HepG2 (cell line): Measurements from ENCODE around the gene SKI.

Source experiments
- CTCF ChIP-seq: sonication (generic); formaldehyde crosslinking; IDR thresholded peaks from 2 replicates; pipeline ENCODE4 v1.5.0; 2020; ENCODE audit warnings: mild to moderate bottlenecking, missing genetic modification reagents, moderate library complexity
- FOXJ3 ChIP-seq: sonication (generic); formaldehyde crosslinking; IDR thresholded peaks from 2 replicates; pipeline ENCODE4 v1.4.0; 2020; ENCODE audit warnings: missing genetic modification reagents, mild to moderate bottlenecking, borderline replicate concordance
- MAX ChIP-seq: IDR thresholded peaks from 2 replicates; pipeline ENCODE4 v1.6.1; 2012; ENCODE audit warnings: inconsistent platforms
- SRSF4 ChIP-seq: fragments of 200-400 bp; formaldehyde crosslinking; IDR thresholded peaks from one replicate; pipeline ENCODE4 v1.6.1; 2018; ENCODE audit warnings: mild to moderate bottlenecking, low read depth, low read length, moderate library complexity; ENCODE audit not compliant: poor library complexity, severe bottlenecking

GRCh38 chr1:2286923-2287322, 58.8 kb downstream of the SKI start:
- no peak for TF ChIP-seq SRSF4
- TF ChIP-seq FOXJ3 = no peak
- TF ChIP-seq CTCF (CRISPR knock-in tag) = no peak
- no peak for TF ChIP-seq MAX
